ENCODE data around the gene JARID2.
A peak's percentile ranks its signal among the peaks of the same experiment; 100 is the strongest.

The JARID2 gene

DNA sequence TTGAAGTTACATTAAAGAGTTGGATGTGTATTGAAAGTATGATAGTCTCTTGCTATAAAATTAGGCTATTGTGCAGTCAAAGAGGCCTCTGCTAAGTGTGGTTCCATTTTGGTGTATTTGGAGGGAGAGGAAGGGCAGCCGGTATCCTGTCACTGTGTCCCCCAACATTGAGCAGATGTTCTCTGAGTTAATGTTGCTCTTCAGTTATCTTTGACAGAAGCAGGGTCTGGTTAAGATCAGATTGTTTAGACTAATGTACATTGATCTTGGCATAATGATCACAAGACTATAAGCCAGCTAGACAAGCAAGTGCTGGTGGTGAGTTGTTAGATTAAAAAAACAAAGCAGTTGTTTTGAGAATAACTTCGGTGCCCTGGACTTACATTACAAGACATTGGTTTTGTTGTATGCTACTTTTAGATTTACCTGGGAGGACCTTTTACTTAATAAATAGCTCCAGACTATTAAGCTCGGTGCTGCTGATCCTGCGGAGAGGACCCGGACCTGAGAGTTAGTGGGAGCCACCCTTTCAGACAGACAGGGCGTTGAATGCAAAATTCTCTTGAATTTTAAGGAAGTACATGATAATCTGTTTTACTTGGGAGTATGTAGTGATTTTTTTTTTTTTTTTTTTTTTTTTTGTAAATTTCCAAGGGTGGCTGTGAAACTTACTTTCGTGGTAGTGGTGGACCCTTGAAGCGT lies 97.8 kb downstream of the JARID2 start:
- TF ChIP-seq GATA2 (IDR thresholded peaks at IDR 0.05; ENCODE audit: low read depth, low read length) = peak; percentile 84
- no peak for TF ChIP-seq GATA3 (IDR thresholded peaks at IDR 0.05; ENCODE audit: low read depth, low read length)

DNA sequence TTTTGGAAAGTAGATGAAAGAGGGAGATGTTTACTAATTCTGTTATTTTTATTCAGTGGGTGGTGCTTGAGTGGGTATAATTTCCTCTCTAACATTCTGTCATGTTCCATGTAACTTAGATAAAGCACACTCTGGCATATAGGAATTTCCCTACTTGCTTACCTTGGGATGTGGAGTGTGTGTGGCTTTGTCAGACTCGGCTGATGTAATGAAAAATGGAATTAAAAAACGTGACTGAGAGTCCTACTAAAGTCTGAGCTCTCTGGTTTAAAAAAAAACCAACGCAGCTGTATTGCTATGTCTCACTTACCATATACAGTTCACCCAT lies 98.3 kb downstream of the JARID2 start:
- TF ChIP-seq GATA3 (IDR thresholded peaks at IDR 0.05; ENCODE audit: low read depth, low read length) = no peak
- TF ChIP-seq GATA2 (IDR thresholded peaks at IDR 0.05; ENCODE audit: low read depth, low read length) = no peak

DNA sequence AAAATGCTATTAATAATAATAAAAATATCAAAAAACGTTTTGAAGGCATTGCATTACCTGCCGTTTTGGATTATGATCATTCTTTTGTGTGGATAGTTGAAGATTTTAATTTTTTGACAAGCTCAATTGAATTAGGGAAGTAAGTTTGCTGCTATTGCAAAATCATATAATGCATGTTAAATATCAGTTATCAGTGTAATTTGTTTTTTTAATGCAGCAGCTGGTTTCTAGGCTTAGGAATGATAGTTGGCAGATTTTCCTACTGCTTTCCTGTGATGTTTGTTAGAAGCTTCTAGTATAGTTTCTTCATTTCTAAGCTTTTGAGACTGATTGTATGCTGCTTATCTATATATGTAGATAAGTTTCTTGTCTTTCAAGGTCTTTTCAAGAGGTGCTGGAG lies 99.0 kb downstream of the JARID2 start:
- TF ChIP-seq GATA2 (IDR thresholded peaks at IDR 0.05; ENCODE audit: low read depth, low read length) (no peak), GATA3 (IDR thresholded peaks at IDR 0.05; ENCODE audit: low read depth, low read length) (no peak)

DNA sequence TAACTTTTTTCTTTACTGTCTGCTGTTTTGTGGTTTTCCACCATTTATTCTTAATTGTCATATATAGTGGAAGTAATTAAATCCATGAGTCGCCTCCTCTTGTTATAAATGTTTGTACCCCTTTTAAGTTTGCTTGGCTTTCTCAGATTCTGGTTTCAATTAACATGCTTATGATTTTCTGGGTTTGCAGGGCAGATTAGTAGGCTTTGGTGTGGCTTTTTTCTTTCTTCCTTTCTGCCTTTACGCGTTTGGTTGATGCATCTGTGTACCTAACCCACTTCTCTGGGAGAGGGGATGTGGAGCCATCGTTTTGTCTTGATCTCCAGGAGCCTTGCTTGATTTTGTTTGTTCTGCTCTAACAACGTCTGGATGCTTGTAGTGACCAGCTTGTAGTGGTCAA lies 100.4 kb downstream of the JARID2 start:
- TF ChIP-seq GATA3 (IDR thresholded peaks at IDR 0.05; ENCODE audit: low read depth, low read length) (no peak), GATA2 (IDR thresholded peaks at IDR 0.05; ENCODE audit: low read depth, low read length) (no peak)

DNA sequence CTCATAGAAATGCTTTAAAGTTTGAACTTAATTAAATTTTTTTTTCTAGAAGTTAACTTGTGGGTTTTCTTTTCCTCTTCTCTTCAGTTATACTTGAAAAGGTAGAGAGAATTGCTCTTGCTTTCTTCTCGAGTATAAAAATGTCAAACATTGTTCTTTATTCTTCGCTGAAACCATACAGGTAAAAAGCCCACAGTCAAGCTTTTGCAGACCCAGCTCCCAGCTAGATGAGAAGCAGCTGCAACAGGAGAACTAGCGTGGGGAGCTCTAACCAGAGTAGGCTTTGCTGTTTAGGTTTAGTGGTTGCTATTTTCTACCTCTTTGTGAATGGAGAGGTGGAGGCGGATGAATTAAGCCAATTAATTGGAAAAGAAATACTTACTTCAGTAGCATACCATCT lies 102.7 kb downstream of the JARID2 start:
- TF ChIP-seq GATA2 (IDR thresholded peaks at IDR 0.05; ENCODE audit: low read depth, low read length) = no peak

DNA sequence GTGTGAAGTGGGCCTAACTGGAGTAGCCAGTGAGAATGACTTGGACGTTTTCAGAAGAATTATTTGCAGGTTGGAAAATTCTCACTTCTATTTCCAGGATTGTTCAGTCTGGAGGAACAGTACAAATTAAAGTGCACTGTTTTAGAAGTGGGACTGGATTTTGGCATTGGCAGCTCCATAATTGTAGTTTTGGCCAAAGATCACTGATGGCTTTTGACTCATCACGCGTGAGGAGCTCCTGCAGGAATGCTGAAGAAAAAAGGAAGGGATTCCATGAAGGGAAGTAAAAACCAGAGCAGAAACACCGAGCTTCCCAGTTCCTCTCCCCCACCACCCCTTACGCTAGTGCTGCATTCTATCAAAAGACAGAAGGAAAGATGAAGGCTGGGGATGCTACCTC lies 103.5 kb downstream of the JARID2 start:
- TF ChIP-seq GATA3 (IDR thresholded peaks at IDR 0.05; ENCODE audit: low read depth, low read length) (no peak), GATA2 (IDR thresholded peaks at IDR 0.05; ENCODE audit: low read depth, low read length) (no peak)

DNA sequence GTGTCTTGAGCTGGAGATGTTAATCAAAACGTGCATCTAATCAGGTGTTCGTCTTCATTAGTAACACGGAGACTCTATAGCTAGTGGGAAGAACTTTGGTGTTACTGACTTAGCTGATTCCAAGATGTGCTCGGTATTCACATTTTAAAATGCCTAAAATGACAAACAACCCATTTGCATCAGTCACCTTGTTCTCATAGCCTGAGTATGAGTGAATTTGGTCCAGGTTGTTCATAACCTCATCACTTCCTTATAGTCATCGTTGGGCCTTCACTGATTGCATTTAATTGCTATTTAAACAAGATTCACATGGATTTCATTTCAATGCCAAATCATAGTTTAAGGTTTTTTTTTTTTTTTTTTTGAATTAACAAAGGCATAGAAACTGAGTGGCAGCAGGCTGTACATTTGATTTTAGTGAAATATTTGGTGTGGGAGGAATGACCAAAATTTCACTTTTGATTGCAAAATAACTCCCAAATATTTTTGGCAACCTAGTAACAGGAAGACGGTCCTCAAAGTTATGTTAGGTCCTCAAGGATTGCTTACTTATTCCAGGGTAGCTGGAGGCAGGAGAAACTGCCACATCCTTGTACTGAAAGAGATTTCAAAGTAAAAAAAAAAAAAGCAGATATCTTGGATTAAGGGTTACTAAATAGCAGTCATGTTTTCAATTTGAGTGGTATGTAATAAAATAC lies 104.7 kb downstream of the JARID2 start:
- TF ChIP-seq GATA3 (IDR thresholded peaks at IDR 0.05; ENCODE audit: low read depth, low read length) = no peak
- TF ChIP-seq GATA2 (IDR thresholded peaks at IDR 0.05; ENCODE audit: low read depth, low read length) = no peak

DNA sequence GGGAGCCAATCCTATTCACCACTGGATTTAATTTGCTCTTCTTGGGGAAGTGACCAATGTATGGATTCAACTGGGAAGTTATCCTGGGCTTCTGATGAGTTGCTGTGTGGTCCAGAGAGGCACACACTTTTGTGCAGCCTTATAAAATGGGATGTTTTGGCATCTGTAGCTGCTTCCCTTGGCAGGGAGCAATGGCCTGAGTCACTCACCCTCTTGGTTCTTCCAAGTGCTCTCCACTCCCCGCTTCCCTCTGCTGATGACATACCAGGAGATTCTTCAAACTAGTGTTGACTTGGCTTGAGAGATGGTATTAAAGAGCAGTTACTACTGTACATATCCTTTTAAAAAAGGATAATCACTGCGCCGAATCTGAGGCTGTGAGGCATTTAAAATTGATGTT lies 105.8 kb downstream of the JARID2 start:
- TF ChIP-seq GATA2 (IDR thresholded peaks at IDR 0.05; ENCODE audit: low read depth, low read length) (no peak), GATA3 (IDR thresholded peaks at IDR 0.05; ENCODE audit: low read depth, low read length) (no peak)

DNA sequence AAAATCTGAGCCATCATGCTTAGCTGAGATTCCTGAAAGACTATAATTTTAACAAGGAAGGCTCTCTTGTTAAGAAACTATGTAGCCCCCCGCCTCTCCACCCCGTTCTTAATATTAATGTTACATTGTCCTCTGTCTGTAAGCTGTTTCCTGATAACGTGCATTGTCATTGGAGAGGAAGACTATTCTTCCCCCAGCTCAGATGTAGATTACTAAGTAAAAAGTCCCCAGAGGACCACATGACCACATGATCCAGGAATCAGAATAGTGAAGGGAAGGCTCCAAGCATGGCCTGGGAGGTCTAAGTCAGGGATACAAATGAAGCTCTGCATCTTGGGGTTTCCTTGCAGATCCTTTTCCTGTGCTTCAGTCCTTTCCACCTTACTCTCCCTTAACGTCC lies 106.4 kb downstream of the JARID2 start:
- no peak for TF ChIP-seq GATA3 (IDR thresholded peaks at IDR 0.05; ENCODE audit: low read depth, low read length)
- TF ChIP-seq GATA2 (IDR thresholded peaks at IDR 0.05; ENCODE audit: low read depth, low read length) = no peak

DNA sequence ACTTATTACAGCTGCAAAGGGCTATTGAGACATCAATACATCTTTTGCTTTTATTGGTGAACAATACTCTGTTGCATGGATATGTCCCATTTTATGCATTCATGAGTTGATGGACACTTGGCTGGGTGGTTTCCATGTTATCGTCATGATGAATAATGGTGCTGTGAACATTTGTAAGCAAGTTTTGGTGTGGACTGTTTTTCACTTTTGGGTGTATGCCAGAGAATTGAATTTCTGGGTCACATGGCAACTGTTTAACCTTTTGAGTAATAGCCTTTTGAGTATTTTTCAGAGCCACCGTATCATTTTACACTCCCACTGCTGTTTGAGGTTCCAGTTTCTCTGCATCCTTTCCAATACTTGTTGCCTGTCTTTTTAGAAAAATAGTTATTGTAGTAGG lies 107.0 kb downstream of the JARID2 start:
- TF ChIP-seq GATA3 (IDR thresholded peaks at IDR 0.05; ENCODE audit: low read depth, low read length) (no peak), GATA2 (IDR thresholded peaks at IDR 0.05; ENCODE audit: low read depth, low read length) (no peak)

DNA sequence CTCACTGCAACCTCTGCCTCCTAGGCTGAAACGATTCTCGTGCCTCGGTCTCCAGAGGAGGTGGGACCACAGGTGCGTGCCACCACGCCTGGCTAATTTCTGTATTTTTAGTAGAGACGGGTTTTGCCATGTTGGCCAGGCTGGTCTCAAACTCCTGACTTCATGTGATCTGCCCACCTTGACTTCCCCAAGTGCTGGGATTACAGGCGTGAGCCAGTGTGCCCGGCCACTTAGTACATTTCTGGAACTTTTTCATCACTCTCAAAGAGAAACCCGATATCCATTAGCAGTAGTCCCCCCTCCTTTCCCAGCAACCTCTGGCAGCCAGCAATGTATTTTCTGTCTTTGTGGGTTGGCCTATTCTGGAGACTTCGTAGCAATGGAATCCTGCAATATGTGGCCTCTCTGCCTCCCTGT lies 109.8 kb downstream of the JARID2 start:
- TF ChIP-seq GATA3 (IDR thresholded peaks at IDR 0.05; ENCODE audit: low read depth, low read length) = no peak
- no peak for TF ChIP-seq GATA2 (IDR thresholded peaks at IDR 0.05; ENCODE audit: low read depth, low read length)

DNA sequence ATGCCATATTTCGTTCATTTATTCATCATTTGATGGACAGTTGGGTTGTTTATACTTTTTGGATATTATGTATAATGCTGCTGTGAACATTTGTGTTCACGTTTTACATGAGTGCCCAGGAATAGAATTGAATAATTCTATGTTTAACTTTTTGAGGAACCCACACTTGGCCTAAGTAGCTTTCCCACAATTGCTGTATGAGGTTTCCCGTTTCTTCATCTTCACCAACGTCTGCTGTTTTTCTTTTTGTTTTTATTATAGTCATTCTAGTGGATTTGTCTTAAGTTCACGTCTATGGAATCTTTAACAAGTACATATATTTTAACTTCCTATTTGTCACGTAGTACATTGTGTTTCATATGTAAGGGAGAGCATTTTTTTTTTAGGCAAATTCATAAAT lies 110.3 kb downstream of the JARID2 start:
- TF ChIP-seq GATA3 (IDR thresholded peaks at IDR 0.05; ENCODE audit: low read depth, low read length) = no peak
- no peak for TF ChIP-seq GATA2 (IDR thresholded peaks at IDR 0.05; ENCODE audit: low read depth, low read length)

DNA sequence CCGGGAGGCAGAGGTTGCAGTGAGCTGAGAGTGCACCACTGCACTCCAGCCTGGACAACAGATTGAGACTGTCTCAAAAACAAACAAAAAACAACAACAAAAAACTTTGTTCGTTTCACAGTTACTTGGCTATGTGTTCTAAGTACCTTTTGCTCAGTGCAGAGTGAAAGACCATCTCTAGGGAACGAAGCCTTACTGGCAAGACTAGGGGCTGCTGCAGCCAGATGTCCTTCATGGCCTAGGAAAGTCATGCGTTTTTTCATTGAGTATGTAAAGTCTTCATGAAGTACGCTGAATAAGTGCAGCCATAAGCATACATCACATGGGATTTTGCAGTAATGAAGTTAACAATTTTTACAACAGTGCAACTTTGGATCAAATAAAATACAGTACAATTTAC lies 111.1 kb downstream of the JARID2 start:
- TF ChIP-seq GATA3 (IDR thresholded peaks at IDR 0.05; ENCODE audit: low read depth, low read length) (no peak), GATA2 (IDR thresholded peaks at IDR 0.05; ENCODE audit: low read depth, low read length) (no peak)

DNA sequence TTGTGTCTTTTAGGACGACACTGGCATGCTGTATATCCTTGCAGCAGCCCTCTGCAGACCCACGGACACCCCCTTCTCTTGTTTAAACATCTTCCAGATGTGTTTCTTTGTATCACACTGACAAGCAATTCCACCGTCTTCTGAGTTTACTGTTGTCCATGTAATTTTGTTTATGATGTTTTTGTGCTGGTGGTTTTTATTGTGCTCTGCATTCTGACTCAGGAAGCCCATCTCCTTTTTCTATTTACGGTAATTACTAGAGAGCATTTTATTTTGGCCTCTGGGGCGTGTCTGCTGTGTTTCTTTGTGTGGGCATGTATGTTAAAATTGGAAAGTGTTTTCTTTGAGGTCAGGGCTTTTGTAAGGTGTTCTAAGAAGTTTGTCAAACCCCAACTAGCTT lies 111.9 kb downstream of the JARID2 start:
- TF ChIP-seq GATA2 (IDR thresholded peaks at IDR 0.05; ENCODE audit: low read depth, low read length) = no peak
- TF ChIP-seq GATA3 (IDR thresholded peaks at IDR 0.05; ENCODE audit: low read depth, low read length) = no peak

DNA sequence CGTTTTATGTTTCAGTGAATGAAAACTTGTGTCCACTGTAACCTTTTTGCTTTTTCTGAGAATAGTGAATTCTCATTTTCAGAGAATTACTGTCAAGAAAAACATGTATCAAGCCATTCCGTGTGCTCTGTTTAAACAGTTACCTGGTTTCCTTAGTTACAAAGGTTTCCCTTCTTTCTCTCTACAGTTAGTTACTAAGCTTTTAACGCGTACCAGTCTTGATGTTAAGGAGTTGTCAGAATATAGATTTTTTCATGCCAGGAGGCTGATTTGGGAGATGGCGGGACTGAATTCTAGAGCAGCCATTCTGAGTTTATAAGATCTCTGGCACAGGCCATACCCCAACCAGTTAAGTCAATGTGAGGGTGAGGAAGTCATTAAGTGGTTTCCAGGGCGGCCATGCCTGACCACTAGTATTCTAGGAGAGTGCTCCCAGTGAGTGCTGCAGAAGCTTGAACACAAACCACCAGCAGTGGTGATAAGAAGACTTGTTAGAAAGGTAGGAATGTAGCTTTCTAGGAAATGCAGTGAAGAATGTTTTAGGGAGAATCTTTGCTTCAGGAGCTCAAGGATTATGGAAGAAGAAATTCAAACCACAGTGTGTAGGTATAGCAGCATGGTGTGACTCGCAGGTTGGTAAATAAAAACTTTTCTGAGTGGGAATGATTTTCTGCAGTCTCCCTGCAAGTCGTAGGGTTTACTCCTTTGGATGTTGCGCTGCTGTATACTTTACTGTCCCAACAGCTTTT lies 112.9 kb downstream of the JARID2 start:
- TF ChIP-seq GATA2 (IDR thresholded peaks at IDR 0.05; ENCODE audit: low read depth, low read length) = no peak
- TF ChIP-seq GATA3 (IDR thresholded peaks at IDR 0.05; ENCODE audit: low read depth, low read length) = no peak

All from SH-SY5Y (cell line).